Measurements from ENCODE around the gene RNF17.

RNF17 gene

GRCh38 chr13:24899601-24900000, 135.6 kb downstream of the RNF17 start:
- DNase-seq = no peak

- DNase-seq = peak; percentile 10
Observed at GRCh38 chr13:24900507-24900906, 136.5 kb downstream of the RNF17 start.

GRCh38 chr13:24905242-24905641, 141.3 kb downstream of the RNF17 start:
- DNase-seq = peak; percentile 82

GRCh38 chr13:24906268-24906667, 142.3 kb downstream of the RNF17 start:
- no peak for DNase-seq

- DNase-seq = no peak
Observed at GRCh38 chr13:24910502-24911132, 146.6 kb downstream of the RNF17 start.

- peak; percentile 79 for DNase-seq
Observed at GRCh38 chr13:24911133-24911908, 147.4 kb downstream of the RNF17 start.

GRCh38 chr13:24916464-24916863, 152.5 kb downstream of the RNF17 start:
- DNase-seq = no peak

- no peak for DNase-seq
Observed at GRCh38 chr13:24921003-24921402, 157.0 kb downstream of the RNF17 start.

- DNase-seq = no peak
Observed at GRCh38 chr13:24921881-24922280, 157.9 kb downstream of the RNF17 start.

GRCh38 chr13:24922387-24922744, 158.4 kb downstream of the RNF17 start:
- DNase-seq = peak; percentile 36

- peak; percentile 98 for DNase-seq
Observed at GRCh38 chr13:24922745-24923591, 159.0 kb downstream of the RNF17 start.

- DNase-seq = no peak
Observed at GRCh38 chr13:24925318-24926231, 161.6 kb downstream of the RNF17 start.

- DNase-seq = no peak
Observed at GRCh38 chr13:24927810-24928404, 163.9 kb downstream of the RNF17 start.

- DNase-seq = no peak
Observed at GRCh38 chr13:24929196-24929595, 165.2 kb downstream of the RNF17 start.

All from suppressor macrophage treated with lipopolysaccharide for 4 hours (primary cell).